Omental fat pad (tissue), 4 donors: ENCODE measurements around the gene EEA1. TPM values are rescaled to one million over a fixed set of nuclear protein-coding genes. Genes with fewer than 3 reads are reported as not detected.

Experiments used
- ATAC-seq: fragments of 150-250 bp; one replicate; pipeline ENCODE4 v1.9.1; 2016; ENCODE audit warnings: mild to moderate bottlenecking, moderate library complexity; ENCODE audit not compliant: low FRiP score
- DNase-seq: peaks from one replicate; pipeline ENCODE4 v3.0.0-alpha.2; 2019; ENCODE audit warnings: low spot score
- CTCF ChIP-seq, 3 donors: fragments of 450-650 bp; IDR thresholded peaks; one replicate each; pipeline ENCODE4 v1.5.1; 2016 to 2017; ENCODE audit warnings: antibody characterized with exemption in 3 of 3, mild to moderate bottlenecking in 3 of 3, moderate library complexity in 2 of 3
- total RNA-seq, 4 donors: library from RNA; depleted of rRNA; stranded (reverse); fragments of >200 nt; gene quantifications; one replicate each; pipeline ENCODE4 v1.1.0, GENCODE V29; 2016

The EEA1 gene
- total RNA-seq, 4 donors from 2014 or later = 20.6 to 40.6 (median 25.4) TPM

- no peak for DNase-seq
- TF ChIP-seq CTCF (IDR thresholded peaks at IDR 0.05) = no peak
- ATAC-seq = no peak
Observed at GRCh38 chr12:92857818-92858217, 71.3 kb downstream of the EEA1 start.

GRCh38 chr12:92854344-92854743 lies 74.8 kb downstream of the EEA1 start:
- ATAC-seq (no peak), DNase-seq (no peak)
- no peak for TF ChIP-seq CTCF (IDR thresholded peaks at IDR 0.05)

GRCh38 chr12:92848740-92849139 lies 80.4 kb downstream of the EEA1 start:
- no peak for ATAC-seq
- no peak for TF ChIP-seq CTCF (IDR thresholded peaks at IDR 0.05)
- DNase-seq = no peak

GRCh38 chr12:92847368-92847767 lies 81.7 kb downstream of the EEA1 start:
- no peak for TF ChIP-seq CTCF (IDR thresholded peaks at IDR 0.05)
- no peak for DNase-seq
- ATAC-seq = no peak

GRCh38 chr12:92845329-92845728 lies 83.8 kb downstream of the EEA1 start:
- DNase-seq = no peak
- ATAC-seq = no peak
- TF ChIP-seq CTCF (IDR thresholded peaks at IDR 0.05) = no peak

- ATAC-seq (no peak), DNase-seq (no peak)
- TF ChIP-seq CTCF (IDR thresholded peaks at IDR 0.05) = no peak
Observed at GRCh38 chr12:92844151-92844763, 84.8 kb downstream of the EEA1 start.

- DNase-seq (no peak), ATAC-seq (no peak)
- no peak for TF ChIP-seq CTCF (IDR thresholded peaks at IDR 0.05)
Observed at GRCh38 chr12:92829686-92830282, 99.3 kb downstream of the EEA1 start.
